HL-60/S4 (cell line): Measurements from ENCODE around the gene SLFN12L.
"Not testable (repeated sequence)": the region's sequence is repeated elsewhere in the genome, so short reads cannot be mapped to it uniquely, and the experiment has no call there.

ENCODE experiments used
- in situ Hi-C: fragments of 300-500 bp; cut with MboI; formaldehyde crosslinking; loops from 2 replicates; pipeline ENCODE4 v1.14.3; 2022; ENCODE audit warnings: low sequenced_read_pairs

Gene SLFN12L

DNA sequence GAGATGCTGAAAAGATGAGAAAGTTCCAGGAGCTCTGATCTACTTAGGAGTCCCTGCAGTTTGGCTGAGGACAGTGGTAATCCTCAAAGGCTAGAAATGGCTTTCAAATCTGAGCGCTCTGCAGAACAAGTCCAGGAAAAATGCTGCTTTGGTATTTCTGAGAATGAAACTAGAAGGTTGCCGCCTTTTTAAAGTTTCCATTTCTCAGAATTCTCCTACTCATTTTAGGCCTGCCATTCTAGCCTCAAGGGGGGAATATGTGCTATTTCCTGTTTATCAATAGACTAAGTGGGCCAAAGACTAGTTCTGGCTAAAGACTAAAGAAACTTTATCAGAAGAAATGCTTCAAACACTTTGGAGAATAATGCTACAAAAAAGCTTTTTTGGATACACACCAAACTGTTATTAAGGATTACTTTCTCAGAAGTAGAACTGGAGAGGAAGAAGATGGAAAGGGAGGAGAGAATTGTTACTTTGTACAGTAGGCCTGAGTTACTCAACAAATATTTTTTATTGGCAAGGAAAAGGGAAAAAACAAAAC is at the start of gene SLFN12L:
SLFN12L (minus strand) TSS at position 78 of the 541 bp plus-strand sequence. CDS start 15,314 bp downstream, outside the sequence.
- in situ Hi-C loops = loop anchor here (5.0 to 10.0 kb wide), 2 partner anchors 225 to 383 kb away; no protein-coding TSS in a partner anchor

DNA sequence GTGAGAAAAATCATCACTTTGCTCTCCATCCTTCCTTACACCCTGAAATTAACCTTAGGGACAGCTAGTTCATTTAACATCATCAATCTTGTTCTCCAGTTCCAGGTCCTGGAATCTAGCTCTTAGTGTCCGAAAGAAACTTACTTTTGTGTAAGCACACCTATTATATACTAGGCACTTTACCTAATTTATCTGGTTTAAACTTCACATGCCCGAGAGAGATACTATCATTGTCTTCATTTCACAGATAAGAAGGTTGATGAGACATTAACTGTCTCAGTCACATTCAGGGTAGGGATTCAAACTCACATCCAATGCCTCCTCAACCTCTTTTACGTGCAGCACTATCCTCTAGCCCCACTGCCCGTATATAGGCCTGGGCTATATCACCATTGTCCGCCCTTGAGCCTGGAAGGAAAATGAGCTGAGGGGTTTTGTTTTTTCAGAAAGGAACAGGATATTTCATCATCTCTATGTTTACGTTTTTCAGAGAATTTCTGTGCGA is 49.1 kb upstream of the SLFN12L start:
- in situ Hi-C loops = no loop called here

DNA sequence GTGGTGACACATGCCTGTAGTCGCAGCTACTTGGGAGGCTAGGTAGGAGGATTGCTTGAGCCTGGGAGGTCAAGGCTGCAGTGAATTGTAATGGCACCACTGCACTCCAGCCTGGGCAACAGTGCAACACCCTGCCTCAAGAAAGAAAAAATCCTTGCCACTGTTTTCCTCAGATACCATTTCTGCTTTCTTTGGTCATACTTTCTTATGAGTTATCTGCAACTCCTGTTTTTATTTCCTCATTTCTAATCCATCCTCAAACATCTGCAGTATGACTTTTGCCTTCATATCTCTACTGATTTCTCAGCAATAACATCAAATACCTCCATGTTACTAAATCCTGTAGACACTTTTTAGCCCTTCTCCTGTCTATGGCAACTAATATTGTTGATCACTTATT is 46.6 kb upstream of the SLFN12L start:
- in situ Hi-C loops = no loop called here

DNA sequence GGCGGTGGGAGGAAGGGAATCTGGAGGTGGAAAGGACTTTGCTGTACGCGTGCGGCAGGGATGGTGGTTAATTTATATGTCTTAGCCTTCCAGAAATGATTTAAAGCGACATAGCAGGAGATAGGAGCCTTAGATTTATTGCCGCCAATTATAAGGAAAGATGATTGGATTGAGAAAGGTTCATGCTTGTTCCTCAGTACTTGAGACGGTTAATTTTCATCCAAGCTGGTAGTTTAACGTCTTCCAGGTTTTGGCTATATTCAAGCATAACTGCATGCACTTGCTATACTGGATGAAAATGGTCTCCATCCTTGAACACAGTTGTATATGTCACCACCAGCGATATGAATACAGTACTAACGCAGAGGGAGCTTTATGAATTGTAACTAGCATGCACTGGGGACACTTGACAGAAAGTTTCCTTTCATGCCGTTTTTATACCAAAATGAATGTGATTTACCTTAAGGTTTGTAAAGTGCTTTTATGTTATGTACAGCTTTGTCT is 41.5 kb upstream of the SLFN12L start:
- in situ Hi-C loops = no loop called here

DNA sequence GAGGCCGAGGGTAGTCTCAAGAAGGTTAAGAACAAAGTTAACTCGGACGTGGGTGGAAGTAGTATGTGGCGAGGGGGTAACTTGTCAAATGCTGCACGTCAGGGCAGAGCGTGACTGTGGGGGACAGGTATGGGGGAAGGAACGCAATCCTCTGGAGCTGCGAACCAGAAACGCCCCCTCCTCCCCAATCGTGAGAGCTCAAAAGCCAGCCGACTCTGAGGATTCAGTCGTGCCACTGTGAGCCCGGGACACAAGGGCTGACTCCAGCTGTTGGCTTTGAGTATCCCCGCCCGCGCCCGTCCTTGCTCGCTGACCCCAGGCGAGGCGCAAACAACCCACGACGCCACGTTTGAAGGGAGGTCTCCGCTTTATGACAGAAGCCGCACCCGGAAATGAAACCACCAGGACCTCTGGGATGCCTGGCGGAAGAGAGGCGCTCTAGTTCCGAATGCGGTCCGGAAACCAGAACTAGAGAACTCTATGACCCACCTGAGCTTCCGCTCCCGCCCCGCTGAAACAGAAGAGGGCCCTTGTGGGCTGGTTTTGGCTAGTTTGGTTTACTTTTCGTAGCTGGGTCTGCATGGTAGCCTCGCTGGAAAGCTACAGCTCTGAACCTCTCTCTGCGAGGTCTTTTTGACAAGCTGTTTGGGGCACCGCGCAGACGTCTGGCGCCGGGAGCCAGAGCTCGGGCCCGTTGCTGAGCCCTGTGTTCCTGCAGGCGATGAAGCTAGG is 40.9 kb upstream of the SLFN12L start, which contains the start of gene PEX12:
PEX12 (minus strand) TSS at position 375 of the 732 bp plus-strand sequence. CDS start 550 bp downstream, outside the sequence.
- in situ Hi-C loops = no loop called here

DNA sequence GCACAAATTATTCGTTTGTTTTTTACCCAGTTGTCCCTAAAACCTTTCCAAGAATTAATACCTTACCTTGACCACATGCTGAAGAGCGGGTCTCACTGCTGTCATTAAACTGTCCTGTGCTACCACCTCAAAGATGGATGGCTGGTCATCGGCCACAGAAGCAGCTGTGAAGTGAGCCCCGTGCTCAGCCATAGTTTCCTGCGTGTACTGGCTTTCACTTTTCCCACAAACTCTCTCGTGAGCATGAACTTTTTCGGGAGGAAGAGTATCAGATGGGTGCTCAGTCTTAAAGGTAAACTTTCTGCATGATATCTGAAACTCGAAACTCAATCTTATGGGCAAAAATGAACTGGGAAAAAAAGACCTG is 40.3 kb upstream of the SLFN12L start:
- in situ Hi-C loops = no loop called here

DNA sequence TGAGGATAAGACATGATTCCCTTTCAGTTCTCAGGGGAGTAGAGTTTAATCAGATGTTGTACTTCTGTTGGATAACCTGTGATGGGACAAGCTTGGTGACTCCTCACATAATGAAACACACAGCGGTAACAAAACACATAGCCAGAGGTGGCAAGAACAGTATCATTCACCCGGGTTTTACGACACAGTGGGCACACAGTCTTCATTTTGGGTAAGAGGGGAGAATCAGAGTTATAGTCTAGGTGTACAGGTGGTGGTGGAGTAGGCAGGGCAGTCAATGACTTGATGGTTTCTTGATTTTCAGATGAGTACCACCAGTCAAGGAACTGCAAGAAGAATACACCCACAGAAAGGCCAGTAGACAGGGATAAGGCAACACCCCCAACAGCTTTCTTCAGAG is 38.3 kb upstream of the SLFN12L start:
- in situ Hi-C loops = no loop called here

DNA sequence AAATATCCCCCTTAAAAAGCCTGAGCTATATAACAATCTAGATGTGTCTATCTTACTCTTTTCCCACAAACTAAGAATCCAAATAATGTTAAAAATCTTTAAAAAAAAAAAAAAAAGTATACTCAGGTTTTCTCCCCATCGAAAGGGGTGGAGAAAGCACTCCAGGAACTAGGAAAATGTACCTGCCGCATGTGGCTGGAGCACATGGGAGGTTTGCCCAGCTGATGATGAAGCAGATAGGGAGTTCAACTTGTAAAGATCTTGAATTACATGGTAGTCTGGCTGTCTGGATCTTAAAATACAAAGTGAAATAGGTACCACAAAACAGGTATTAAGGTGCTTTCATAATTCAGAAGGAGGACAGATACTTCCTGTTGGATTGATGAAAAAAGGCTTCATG is 31.9 kb upstream of the SLFN12L start:
- in situ Hi-C loops = no loop called here

DNA sequence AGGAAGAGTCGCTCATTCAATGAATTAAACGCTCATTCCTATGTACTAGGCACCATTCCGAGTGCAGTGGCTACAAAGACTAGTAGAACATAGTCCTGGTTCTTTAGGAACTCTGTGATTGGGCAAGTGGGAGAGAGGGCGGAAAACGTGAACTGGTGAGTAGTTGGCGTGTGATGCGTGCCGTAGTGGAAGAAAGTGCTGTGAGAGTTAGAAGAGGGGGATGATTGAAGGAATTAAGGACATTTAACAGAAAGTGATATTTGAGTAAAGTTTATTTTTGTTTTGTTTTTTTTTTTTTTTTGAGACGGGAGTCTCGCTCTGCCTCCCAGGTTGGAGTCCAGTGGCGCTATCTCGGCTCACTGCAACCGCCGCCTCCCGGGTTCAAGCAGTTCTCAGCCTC is 31.1 kb upstream of the SLFN12L start:
- in situ Hi-C loops = no loop called here

DNA sequence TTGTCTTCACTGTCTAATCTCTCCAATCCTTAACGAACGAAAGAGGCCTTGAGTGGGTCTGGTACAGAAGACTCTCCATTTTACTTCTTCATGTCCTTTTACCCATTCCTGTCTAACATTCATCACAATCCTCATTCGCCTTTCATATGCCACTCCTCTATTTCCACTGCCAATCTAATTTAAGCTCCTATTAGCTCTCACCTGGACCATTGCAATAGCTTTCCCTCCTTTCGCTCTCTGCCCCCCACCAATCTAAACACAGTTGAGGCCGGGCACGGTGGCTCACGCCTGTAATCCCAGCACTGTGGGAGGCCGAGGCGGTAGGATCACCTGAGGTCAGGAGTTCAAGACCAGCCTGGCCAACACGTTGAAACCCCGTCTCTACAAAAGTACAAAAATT is 29.5 kb upstream of the SLFN12L start:
- in situ Hi-C loops = no loop called here

DNA sequence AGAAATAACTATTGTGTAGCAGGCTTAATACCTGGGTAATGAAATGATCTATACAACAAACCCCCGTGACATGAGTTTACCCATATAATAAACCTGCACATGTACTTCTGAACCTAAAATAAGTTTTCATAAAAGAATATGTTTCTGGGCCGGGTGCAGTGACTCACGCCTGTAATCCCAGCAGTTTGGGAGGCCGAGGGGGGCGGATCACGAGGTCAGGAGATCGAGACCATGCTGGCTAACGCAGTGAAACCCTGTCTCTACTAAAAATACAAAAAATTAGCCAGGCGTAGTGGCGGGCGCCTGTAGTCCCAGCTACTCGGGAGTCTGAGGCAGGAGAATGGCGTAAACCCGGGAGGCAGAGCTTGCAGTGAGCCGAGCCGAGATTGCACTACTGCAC is 25.7 kb upstream of the SLFN12L start:
- in situ Hi-C loops = not testable (repeated sequence)

DNA sequence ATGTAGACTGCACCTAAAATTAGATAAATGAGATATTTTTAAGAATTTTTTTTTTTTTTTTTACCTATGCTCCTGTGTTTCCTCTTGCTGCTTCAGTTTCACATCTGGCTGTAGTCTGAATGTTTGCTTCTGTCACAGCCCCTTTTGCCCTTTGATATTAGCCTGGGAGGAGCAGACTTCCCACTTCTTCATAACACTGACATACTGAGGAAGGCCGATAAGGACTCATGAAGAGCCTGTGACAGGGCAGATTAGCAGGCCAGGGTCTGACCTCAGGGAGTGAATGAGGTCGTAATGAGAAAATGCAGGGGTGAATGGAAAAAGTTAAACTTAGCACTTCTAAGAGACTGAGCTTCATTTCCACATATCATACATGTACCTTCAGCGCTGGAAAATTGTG is 23.2 kb upstream of the SLFN12L start, which contains the start of gene SLFN14:
SLFN14 (minus strand) TSS at position 117 of the 400 bp plus-strand sequence. CDS start 2,757 bp downstream, outside the sequence.
- in situ Hi-C loops = no loop called here

DNA sequence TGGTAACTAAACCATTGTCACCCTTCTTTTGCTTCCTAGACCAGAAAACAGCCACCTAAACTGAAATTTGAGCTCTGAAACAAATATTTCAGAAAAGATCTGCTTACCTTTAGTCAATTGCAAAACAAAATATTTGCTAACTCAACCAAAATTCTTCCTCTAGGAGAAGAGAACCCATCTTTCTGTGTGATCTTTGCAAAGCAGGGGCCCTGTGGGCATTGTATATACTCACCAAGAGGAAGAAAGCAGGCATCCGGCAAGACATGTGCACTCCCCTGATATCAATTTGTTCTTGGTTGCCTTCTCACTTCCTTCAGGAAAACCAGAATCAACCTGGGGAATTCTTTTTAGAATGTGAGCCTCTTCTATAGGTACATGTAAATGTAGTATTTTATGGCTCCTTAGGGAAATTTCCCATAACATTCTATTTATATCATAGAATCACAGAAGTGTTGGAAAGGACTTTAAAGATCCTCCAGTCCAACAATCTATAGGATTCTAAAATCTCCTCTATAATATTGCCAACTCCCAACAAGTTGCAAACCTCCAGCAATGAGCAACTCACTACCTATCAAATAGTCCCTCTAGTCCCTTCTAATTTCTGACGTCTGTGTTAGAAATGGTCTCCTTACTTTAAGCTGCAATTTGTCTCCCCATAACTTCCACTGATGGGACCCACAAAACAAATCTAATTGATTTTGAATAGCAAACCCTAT is 22.2 kb upstream of the SLFN12L start:
- in situ Hi-C loops = no loop called here

DNA sequence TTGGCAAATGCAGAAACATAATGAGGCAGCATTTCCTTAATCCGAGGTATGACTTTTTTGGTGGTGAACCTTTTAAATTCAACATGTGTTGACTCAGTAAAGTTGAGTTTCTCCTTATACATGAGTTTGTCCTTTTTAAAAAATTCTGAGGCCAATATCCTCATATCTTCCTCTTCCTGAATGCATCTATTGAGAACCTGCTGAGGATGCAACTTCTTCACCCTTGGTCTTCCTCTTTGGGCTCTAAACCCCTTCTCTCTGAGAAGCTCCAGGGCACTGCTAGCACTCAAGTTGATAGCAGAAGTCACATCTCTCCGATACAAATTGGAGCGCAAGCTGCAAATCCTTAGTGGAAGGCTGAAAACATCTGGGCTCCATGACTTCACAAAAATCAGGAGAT is 19.9 kb upstream of the SLFN12L start:
- in situ Hi-C loops = no loop called here

DNA sequence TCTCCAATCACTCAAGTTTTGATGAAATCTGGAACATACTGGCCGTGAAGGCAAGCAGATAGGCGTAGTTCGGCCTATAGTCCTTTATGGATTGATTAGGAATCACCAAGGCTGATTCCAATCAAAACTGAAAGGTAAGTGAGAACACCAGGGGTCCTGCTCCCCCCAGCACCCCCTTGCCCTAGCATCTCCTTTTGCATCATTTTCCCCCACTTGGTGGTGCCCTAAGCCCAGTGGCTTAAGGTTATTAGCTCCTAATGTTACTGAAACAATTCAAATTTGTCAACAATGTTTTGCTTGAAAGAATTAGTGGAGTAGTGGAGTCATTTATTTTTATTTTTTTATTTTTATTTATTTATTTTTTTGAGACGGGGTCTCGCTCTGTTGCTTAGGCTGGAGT is 18.2 kb upstream of the SLFN12L start:
- in situ Hi-C loops = no loop called here

DNA sequence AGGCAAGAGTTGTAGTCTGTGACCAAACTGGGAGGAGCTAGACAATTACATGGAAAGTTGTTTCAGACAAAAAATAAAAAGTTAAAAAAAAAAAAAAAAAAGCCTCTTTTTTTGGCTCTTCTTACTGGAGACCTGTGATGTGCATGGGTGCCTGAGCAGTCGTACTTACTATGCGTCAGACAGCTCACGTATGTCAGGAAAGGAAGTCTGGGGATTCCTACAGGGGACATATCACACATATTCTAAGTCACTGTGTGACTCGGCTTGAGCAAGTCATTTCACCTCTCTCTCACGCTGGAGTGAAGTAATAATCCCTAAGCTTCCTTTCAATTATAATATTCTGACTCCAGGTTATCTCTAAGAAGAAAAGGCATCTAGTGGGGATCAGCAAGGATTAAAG is 17.2 kb upstream of the SLFN12L start:
- in situ Hi-C loops = no loop called here

DNA sequence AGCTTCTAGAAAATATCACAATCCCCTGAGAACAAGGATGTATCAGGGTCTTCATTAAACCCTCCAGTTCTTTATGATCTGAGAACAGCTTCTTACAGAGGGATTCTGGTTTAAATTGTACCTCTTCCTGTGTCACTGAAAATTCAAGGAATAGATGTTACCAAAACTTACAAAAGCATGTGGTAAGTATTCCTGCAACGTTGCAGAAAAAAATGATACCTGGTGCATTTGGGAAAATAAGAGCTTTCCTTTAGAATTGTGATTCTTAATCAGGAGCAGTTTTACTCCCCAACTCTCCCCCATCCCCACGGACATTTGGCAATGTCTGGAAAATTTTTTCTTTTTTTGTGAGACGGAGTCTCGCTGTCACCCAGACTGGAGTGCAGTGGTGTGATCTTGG is 15.8 kb upstream of the SLFN12L start:
- in situ Hi-C loops = no loop called here

DNA sequence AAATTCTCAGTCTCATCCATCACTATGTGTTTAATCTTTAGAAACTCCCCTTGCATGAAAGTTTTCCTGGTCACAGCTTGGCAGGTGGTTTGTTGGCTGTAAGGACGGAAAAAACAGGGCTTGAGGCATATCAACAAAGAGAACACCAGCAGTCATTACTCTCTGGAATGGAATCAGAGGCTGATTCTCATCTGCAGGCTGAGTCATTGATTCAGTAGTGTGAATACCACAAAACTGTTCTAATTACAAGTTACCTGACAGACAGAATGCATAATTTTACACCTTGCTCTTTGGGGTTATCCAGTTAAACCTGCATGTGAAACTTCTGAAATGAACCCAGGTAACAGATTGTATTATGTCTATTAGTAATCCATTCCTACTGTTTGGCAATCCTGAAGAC is 11.5 kb upstream of the SLFN12L start:
- in situ Hi-C loops = no loop called here

DNA sequence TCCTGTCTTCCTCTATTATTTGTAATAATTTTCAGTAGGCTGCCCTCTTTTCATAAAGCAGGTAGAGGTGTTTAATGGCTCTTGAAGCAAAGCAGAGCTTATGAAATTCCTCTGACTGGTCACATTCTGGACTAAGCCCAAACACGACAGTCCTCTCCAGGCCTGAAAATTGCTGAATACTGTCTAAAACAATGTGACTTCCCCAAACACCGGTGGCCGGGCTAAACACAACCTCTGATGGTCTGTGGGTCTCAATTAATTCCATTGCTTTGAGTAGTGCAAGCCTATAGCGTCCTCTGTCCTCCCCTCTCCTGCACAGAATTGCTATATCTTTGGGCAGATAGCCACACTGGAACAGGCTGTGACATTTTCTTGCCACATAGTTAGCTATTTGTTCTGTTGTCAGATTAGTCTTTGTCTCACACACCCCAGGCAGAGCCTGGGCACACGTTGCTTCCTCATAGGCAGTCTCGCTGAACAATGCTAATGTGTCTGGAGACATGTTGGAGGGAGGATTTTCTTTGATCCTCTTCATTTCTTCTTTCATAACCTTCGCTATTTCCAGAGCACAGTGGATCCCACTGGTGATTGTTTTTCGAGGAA is 10.8 kb upstream of the SLFN12L start:
- in situ Hi-C loops = no loop called here

DNA sequence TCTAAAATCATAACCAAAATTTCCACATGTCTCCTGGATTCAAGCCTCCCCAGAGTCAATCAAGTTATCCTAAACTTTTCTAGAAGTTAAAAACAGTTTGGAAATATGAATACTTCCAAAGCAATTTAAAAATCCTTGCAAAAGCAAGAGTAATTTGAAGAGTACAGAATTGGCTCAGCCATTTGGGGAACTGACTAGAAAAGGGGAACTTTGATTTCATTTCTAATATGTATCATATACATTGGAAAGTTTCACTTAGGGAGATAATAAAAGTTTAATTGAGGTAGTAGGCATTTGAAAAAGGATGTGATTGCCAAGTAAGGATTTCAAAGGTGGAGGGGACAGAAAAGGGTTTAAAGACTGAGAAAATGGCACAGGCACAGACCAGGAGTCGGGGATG is 9.0 kb upstream of the SLFN12L start:
- in situ Hi-C loops = no loop called here

DNA sequence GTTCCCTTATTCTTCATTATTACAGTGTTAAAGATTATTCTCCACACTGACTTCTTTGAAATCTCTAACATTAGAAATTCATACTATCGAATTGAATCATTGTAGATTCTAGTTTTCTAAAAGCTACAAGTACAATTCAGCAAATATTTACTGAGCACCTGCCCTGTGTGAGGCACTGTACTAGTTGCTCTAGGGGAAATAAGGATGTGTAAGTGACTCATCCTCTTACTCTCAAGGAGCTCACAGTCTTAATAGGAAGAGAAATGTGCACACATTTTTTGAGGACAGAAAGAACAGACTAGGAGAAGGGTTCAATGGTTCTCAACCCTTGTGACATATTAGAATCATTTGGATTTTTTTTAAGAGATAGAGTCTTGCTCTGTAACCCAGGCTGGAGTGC is 7.7 kb upstream of the SLFN12L start:
- in situ Hi-C loops = no loop called here
